ENCODE results near the gene SBF2. TPM values are rescaled to one million over a fixed set of nuclear protein-coding genes. Genes with fewer than 3 reads are reported as not detected.

The SBF2 gene
- total RNA-seq, 3 donors from 2014 or later: 74.8 to 91.9 (median 88.2) TPM

DNA sequence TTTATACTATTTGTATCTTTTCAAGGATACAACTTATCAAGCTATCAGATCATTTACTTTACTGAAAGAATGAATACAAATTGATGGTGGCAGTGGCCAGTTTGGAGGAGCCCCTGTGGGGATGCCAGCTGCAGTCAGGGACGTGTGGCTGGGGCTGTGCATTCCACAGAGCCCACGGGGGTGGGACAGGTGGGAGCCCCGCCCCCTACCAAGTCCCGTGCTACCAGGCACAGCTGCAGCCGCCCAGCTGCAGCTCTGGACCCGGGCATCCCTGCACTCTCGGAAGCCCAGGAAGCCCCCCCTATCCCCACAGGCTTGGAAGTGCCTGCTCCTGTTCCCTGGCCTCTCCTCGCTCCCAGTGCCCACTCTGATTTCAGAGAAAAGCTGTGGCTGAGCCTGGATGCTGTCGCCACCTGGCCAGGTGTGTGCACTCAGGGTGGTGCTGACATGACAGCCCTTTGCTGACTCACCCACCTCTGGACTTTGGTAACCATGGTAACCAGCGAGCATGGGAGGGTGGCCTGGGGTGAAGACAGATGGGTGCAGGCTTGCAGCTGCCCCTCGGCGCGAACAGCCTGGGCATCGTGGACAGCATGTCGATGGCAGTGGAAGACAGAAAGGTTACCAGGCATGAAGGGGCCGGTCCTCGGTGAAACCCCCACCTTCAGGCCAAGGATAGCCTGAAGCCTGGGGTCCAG lies 138.1 kb downstream of the SBF2 start:
- no peak for DNase-seq (ENCODE audit: low spot score in 2 of 2)
- intact Hi-C loops (cut with DNase I; ENCODE audit: low total_unique reads): loop anchor here (5.0 kb wide), 1 partner anchor 1626 kb away; no protein-coding TSS in a partner anchor
- Histone ChIP-seq H3K4me3 (no peak overlapping the region), H3K27ac (no peak overlapping the region), H3K36me3 (no peaks in the 10 kb centered on the region), H3K4me1 (no peaks in the 10 kb centered on the region), H3K9me3 (no peaks in the 10 kb centered on the region), H3K27me3 (no peaks in the 10 kb centered on the region)
- TF ChIP-seq POLR2AphosphoS5 (IDR thresholded peaks at IDR 0.05) (no peak), POLR2A (IDR thresholded peaks at IDR 0.05) (no peak)
- TF ChIP-seq, protein P1, sequence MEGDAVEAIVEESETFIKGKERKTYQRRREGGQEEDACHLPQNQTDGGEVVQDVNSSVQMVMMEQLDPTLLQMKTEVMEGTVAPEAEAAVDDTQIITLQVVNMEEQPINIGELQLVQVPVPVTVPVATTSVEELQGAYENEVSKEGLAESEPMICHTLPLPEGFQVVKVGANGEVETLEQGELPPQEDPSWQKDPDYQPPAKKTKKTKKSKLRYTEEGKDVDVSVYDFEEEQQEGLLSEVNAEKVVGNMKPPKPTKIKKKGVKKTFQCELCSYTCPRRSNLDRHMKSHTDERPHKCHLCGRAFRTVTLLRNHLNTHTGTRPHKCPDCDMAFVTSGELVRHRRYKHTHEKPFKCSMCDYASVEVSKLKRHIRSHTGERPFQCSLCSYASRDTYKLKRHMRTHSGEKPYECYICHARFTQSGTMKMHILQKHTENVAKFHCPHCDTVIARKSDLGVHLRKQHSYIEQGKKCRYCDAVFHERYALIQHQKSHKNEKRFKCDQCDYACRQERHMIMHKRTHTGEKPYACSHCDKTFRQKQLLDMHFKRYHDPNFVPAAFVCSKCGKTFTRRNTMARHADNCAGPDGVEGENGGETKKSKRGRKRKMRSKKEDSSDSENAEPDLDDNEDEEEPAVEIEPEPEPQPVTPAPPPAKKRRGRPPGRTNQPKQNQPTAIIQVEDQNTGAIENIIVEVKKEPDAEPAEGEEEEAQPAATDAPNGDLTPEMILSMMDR (IDR thresholded peaks at IDR 0.05): no peak

DNA sequence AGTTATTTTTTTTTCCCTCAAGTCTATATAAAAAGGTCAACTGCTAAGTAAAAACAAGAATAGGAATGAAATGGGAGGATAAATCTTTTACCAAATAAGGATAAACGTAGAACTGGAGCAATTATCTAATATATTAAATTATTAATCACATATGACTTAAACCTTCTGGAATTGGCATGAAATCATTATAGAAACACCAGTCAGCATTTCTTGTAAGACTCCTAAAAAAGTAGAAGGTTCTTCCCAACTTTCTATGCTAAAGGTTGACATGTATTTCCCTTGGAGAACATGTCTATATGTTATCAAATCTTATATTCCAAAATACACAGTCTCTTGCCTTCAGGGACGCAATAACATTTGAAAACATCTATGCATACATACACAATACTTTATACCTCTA lies 143.2 kb downstream of the SBF2 start:
- TF ChIP-seq, protein P1 (IDR thresholded peaks at IDR 0.05): no peak
- TF ChIP-seq POLR2A (IDR thresholded peaks at IDR 0.05) (no peak), POLR2AphosphoS5 (IDR thresholded peaks at IDR 0.05) (no peak)
- no peaks in the 10 kb centered on the region for H3K36me3 ChIP-seq
- DNase-seq (ENCODE audit: low spot score in 2 of 2): no peak
- H3K9me3 ChIP-seq: no peaks in the 10 kb centered on the region
- H3K4me1 ChIP-seq: no peaks in the 10 kb centered on the region
- intact Hi-C loops (cut with DNase I; ENCODE audit: low total_unique reads): no loop called here
- no peaks in the 10 kb centered on the region for H3K27me3 ChIP-seq
- no peak overlapping the region for H3K4me3 ChIP-seq
- H3K27ac ChIP-seq: no peak overlapping the region

DNA sequence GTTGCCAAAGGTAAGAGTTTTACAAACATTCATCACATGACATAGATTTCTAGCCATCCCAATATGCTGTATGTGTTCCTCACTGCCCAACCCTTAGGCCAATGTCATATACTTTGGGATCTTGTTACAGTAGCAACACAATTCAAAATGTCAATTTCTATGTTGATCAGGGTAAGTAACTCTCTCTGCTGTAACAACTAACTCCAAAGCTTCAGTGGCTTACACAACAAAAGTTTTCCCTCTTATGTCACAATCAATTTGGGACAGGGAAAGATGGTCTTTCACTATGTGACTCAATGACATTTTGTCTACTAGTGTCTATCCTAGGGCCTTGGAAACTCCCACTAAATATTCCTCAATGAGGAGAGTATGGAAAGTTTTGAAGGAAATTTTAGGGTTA lies 144.5 kb downstream of the SBF2 start:
- H3K36me3 ChIP-seq: no peaks in the 10 kb centered on the region
- no peaks in the 10 kb centered on the region for H3K27me3 ChIP-seq
- no peak overlapping the region for H3K27ac ChIP-seq
- H3K4me1 ChIP-seq: no peaks in the 10 kb centered on the region
- H3K4me3 ChIP-seq: no peak overlapping the region
- H3K9me3 ChIP-seq: no peaks in the 10 kb centered on the region
- intact Hi-C loops (cut with DNase I; ENCODE audit: low total_unique reads): no loop called here
- DNase-seq (ENCODE audit: low spot score in 2 of 2): no peak
- TF ChIP-seq POLR2A (IDR thresholded peaks at IDR 0.05) (no peak), POLR2AphosphoS5 (IDR thresholded peaks at IDR 0.05) (no peak)
- TF ChIP-seq, protein P1 (IDR thresholded peaks at IDR 0.05): no peak

DNA sequence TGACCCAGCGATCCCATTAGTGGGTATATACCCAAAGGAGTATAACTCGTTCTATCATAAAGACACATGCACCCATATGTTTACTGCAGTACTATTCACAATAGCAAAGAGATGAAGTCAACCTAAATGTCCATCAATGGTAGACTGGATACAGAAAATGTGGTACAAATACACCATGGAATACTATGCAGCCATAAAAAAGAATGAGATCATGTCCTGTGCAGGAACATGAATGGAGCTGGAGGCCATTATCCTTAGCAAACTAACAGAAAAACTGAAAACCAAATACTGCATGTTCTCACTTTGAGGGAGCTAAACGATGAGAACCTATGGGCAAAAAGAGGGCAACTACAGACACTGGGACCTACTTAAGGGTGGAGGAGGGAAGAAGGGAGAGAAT lies 146.8 kb downstream of the SBF2 start:
- intact Hi-C loops (cut with DNase I; ENCODE audit: low total_unique reads): no loop called here
- H3K27me3 ChIP-seq: no peaks in the 10 kb centered on the region
- no peak overlapping the region for H3K27ac ChIP-seq
- no peaks in the 10 kb centered on the region for H3K36me3 ChIP-seq
- no peaks in the 10 kb centered on the region for H3K9me3 ChIP-seq
- no peaks in the 10 kb centered on the region for H3K4me1 ChIP-seq
- no peak for DNase-seq (ENCODE audit: low spot score in 2 of 2)
- H3K4me3 ChIP-seq: no peak overlapping the region
- TF ChIP-seq, protein P1 (IDR thresholded peaks at IDR 0.05): no peak
- TF ChIP-seq POLR2A (IDR thresholded peaks at IDR 0.05): no peak
- TF ChIP-seq POLR2AphosphoS5 (IDR thresholded peaks at IDR 0.05): no peak

DNA sequence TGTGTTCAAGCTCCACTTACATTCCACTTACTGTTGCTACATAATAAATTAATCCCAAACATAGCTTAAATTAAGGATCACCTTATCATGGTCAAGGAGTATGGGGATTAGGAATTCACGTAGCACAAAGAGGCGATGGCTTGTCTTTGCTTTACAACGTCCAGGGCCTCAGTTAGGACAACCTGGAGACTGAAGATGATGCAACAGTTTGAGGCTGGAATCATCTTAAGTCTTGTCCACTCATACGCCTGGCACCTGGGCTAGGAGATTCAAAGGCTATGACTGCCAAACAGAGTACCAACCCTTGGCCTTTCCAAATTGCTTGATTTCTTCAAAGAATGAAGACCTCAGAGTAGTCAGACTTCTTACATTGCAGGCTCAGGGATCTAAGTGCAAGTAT lies 149.1 kb downstream of the SBF2 start:
- H3K4me3 ChIP-seq: no peak overlapping the region
- H3K27ac ChIP-seq: no peak overlapping the region
- H3K9me3 ChIP-seq: no peaks in the 10 kb centered on the region
- H3K36me3 ChIP-seq: no peaks in the 10 kb centered on the region
- intact Hi-C loops (cut with DNase I; ENCODE audit: low total_unique reads): no loop called here
- H3K27me3 ChIP-seq: no peaks in the 10 kb centered on the region
- H3K4me1 ChIP-seq: no peaks in the 10 kb centered on the region
- DNase-seq (ENCODE audit: low spot score in 2 of 2): no peak
- no peak for TF ChIP-seq POLR2A (IDR thresholded peaks at IDR 0.05)
- TF ChIP-seq, protein P1 (IDR thresholded peaks at IDR 0.05): no peak
- TF ChIP-seq POLR2AphosphoS5 (IDR thresholded peaks at IDR 0.05): no peak
